ENCODE data around the gene GINS1. TPM values are rescaled to one million over a fixed set of nuclear protein-coding genes. Genes with fewer than 3 reads are reported as not detected.

The GINS1 gene
- total RNA-seq, 1 donor from 2014 or later = 15.5 TPM

DNA sequence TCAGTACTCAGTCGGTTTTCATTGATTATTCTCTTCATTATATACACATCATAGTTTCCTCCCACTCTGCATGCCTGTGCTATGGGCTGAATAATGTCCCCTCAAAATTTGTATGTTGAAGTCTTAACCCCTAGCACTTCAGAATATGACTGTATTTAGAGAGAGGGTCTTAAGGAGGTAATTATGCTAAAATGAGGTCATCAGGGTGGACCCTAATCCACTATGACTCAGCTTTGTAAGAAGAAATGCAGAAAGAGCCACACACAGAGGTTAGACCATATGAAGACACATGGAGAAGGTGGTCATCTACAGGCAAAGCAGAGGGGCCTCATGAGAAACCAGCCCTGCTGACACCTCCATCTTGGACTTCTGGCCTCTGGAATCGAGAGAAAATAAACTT lies 32.6 kb upstream of the GINS1 start:
- TF ChIP-seq, protein P1, sequence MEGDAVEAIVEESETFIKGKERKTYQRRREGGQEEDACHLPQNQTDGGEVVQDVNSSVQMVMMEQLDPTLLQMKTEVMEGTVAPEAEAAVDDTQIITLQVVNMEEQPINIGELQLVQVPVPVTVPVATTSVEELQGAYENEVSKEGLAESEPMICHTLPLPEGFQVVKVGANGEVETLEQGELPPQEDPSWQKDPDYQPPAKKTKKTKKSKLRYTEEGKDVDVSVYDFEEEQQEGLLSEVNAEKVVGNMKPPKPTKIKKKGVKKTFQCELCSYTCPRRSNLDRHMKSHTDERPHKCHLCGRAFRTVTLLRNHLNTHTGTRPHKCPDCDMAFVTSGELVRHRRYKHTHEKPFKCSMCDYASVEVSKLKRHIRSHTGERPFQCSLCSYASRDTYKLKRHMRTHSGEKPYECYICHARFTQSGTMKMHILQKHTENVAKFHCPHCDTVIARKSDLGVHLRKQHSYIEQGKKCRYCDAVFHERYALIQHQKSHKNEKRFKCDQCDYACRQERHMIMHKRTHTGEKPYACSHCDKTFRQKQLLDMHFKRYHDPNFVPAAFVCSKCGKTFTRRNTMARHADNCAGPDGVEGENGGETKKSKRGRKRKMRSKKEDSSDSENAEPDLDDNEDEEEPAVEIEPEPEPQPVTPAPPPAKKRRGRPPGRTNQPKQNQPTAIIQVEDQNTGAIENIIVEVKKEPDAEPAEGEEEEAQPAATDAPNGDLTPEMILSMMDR (IDR thresholded peaks at IDR 0.05; ENCODE audit: unreplicated experiment) = no peak
- Mint-ChIP-seq H3K4me1 (peaks cover 4% of the 10 kb centered on the region), H3K4me3 (no peak overlapping the region), H3K9me3 (peaks cover 19% of the 10 kb centered on the region), H3K27ac (no peak overlapping the region), H3K36me3 (peaks cover 34% of the 10 kb centered on the region), H3K27me3 (ENCODE audit: low read depth) (no peaks in the 10 kb centered on the region)
- no peak for DNase-seq (ENCODE audit: low spot score in 2 of 2, unreplicated experiment in 2 of 2)

DNA sequence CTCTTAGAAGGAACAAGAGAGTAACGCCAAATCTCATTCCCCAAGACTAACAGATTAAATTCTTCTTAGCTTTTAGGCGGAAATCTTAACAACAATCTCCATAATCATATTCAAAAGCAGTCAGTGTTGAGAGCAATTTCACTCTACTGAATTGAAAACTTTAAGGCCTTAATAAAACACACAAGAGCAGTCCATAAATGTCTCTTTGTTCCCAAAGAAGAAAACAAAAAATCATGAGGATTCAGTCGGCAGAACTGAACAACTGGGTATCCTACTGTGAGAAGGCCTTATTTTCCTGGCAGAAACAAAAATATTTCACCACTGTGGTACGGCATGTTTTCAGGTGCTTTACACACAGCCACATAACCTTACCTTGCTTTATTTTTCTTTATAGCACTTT lies 31.2 kb upstream of the GINS1 start:
- TF ChIP-seq, protein P1 (IDR thresholded peaks at IDR 0.05; ENCODE audit: unreplicated experiment) = no peak
- peaks cover 4% of the 10 kb centered on the region for H3K4me1 Mint-ChIP-seq
- H3K27me3 Mint-ChIP-seq (ENCODE audit: low read depth) = no peaks in the 10 kb centered on the region
- H3K9me3 Mint-ChIP-seq = peaks cover 19% of the 10 kb centered on the region
- no peak overlapping the region for H3K4me3 Mint-ChIP-seq
- DNase-seq (ENCODE audit: low spot score in 2 of 2, unreplicated experiment in 2 of 2) = no peak
- H3K36me3 Mint-ChIP-seq = peaks cover 34% of the 10 kb centered on the region
- no peak overlapping the region for H3K27ac Mint-ChIP-seq

DNA sequence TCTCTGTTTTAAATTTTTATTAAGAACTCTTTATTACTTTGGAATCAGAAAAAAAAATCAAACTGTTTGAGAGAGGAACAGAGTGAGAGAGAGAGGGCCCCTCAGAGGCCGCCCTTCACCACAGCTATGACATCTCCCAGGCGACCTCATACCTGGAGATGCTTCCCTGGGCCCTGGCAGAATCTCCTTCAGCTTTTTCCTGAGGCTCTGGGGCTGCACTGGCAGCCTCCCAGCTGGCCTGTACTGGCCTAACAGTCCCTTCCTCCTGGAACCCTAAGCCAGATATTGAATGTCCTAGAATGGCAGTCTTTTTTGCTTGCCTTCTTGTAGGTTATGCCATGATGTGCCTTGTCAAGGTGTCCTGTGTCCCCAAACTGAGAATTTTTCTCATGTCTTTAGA lies 30.6 kb upstream of the GINS1 start:
- no peak for DNase-seq (ENCODE audit: low spot score in 2 of 2, unreplicated experiment in 2 of 2)
- TF ChIP-seq, protein P1 (IDR thresholded peaks at IDR 0.05; ENCODE audit: unreplicated experiment) = no peak
- Mint-ChIP-seq H3K4me3 (no peak overlapping the region), H3K9me3 (peaks cover 19% of the 10 kb centered on the region), H3K27me3 (ENCODE audit: low read depth) (no peaks in the 10 kb centered on the region), H3K36me3 (peaks cover 34% of the 10 kb centered on the region), H3K27ac (peak overlapping the region; percentile 28), H3K4me1 (peaks cover 4% of the 10 kb centered on the region)

DNA sequence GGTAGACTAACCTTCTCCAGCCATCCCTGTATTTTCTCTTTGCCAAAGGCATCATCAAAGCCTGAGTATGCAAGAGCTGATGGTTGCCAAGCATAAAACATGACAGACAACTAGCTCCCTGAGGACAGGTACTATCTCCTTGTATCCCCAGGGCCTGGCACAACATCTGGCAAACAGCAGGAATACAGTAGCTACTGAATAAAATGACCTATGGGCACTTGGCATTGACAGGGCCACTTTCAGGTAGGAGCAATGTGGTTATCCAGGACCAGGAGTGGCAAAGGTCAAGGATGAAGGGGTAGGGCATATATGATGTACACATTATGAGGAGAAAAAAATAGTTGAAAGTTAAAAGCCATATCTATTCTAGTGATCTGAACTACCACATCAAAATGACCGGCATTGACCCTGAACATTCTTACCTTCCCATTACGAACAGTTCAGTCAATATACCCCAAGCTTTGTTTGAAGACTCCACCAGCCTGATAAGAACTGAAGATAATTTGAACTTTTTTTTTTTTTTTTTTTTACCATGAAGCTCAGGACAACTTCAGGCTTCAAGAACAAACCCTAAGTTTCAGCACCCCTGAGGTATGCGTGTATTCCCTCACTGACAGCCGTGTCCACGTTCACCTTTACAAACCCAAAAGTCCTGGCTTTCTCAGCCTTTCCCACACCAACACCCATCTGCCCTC lies 29.1 kb upstream of the GINS1 start:
- H3K4me3 Mint-ChIP-seq = no peak overlapping the region
- H3K27me3 Mint-ChIP-seq (ENCODE audit: low read depth) = no peaks in the 10 kb centered on the region
- H3K9me3 Mint-ChIP-seq = peaks cover 12% of the 10 kb centered on the region
- TF ChIP-seq, protein P1 (IDR thresholded peaks at IDR 0.05; ENCODE audit: unreplicated experiment) = no peak
- peaks cover 4% of the 10 kb centered on the region for H3K4me1 Mint-ChIP-seq
- no peak for DNase-seq (ENCODE audit: low spot score in 2 of 2, unreplicated experiment in 2 of 2)
- peaks cover 30% of the 10 kb centered on the region for H3K36me3 Mint-ChIP-seq
- H3K27ac Mint-ChIP-seq = no peak overlapping the region

DNA sequence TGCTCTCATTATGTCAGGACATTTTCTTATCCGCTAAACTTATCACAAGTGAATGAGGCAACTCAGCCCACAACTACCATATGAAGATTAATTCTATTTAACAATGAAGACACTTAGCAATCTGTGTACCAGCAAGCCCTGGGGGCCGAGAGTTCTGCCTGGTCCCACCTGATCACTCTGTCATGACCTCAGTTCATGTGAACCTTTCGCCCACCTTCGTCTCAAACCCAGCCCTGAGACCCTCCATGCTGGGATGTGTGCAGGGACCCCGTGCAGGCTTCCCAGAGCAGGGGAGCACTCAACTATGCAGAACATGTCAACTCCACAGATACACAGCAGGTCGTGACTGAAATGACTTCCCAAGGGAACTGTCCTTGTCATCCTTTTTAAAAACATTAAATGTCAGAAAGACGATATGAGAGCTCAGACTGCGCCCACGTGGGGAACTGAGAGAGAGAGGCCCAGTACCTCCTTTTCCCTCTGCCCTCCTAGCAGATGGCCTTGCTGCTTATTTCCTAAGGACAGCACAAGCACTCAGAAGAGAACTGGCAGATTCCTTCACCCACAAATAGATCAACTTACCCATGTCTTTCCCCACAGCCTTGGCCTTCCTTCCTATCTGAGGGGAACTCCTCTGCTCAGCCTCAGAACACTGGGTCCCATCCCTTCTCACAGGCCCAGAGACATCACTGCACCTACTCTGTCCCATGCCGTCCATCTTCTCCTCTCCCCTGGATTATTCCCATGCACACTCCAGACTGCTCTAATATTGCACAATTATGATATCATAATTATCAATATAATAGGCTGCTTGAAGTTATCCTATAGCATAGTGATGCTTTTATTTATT lies 28.4 kb upstream of the GINS1 start:
- TF ChIP-seq, protein P1 (IDR thresholded peaks at IDR 0.05; ENCODE audit: unreplicated experiment) = no peak
- no peaks in the 10 kb centered on the region for H3K27me3 Mint-ChIP-seq (ENCODE audit: low read depth)
- peaks cover 4% of the 10 kb centered on the region for H3K4me1 Mint-ChIP-seq
- peaks cover 24% of the 10 kb centered on the region for H3K36me3 Mint-ChIP-seq
- no peak overlapping the region for H3K27ac Mint-ChIP-seq
- DNase-seq (ENCODE audit: low spot score in 2 of 2, unreplicated experiment in 2 of 2) = no peak
- no peak overlapping the region for H3K4me3 Mint-ChIP-seq
- H3K9me3 Mint-ChIP-seq = peaks cover 6% of the 10 kb centered on the region

Measured in mesothelial cell of epicardium (in vitro differentiated cells).